EL (cell line): ENCODE data around the gene RABAC1.
"Not testable (repeated sequence)": the region's sequence is repeated elsewhere in the genome, so short reads cannot be mapped to it uniquely, and the experiment has no call there.

Source experiments
- DNase-seq: peaks from one replicate; pipeline ENCODE4 v3.0.0-alpha.2; 2016

The RABAC1 gene

GRCh38 chr19:41927497-41928192 lies 31.5 kb downstream of the RABAC1 start:
- no peak for DNase-seq

GRCh38 chr19:41926763-41927496 lies 32.2 kb downstream of the RABAC1 start:
- DNase-seq = no peak

GRCh38 chr19:41926028-41926762 lies 32.9 kb downstream of the RABAC1 start:
- no peak for DNase-seq

- no peak for DNase-seq
Measured at GRCh38 chr19:41925208-41926003, 33.7 kb downstream of the RABAC1 start.

GRCh38 chr19:41924151-41925145 lies 34.7 kb downstream of the RABAC1 start:
- DNase-seq = no peak

GRCh38 chr19:41923045-41923788 lies 35.9 kb downstream of the RABAC1 start:
- DNase-seq = no peak

- DNase-seq = no peak
Measured at GRCh38 chr19:41922585-41922984, 36.5 kb downstream of the RABAC1 start.

- DNase-seq = no peak
Measured at GRCh38 chr19:41921577-41922576, 37.2 kb downstream of the RABAC1 start.

- DNase-seq = no peak
Measured at GRCh38 chr19:41920882-41921576, 38.1 kb downstream of the RABAC1 start.

- no peak for DNase-seq
Measured at GRCh38 chr19:41919948-41920712, 39.0 kb downstream of the RABAC1 start.

- DNase-seq = no peak
Measured at GRCh38 chr19:41918653-41919244, 40.4 kb downstream of the RABAC1 start.

GRCh38 chr19:41918095-41918494 lies 41.0 kb downstream of the RABAC1 start:
- no peak for DNase-seq

GRCh38 chr19:41917676-41918075 lies 41.4 kb downstream of the RABAC1 start:
- no peak for DNase-seq

- no peak for DNase-seq
Measured at GRCh38 chr19:41915776-41916414, 43.2 kb downstream of the RABAC1 start.

GRCh38 chr19:41915021-41915775 lies 43.9 kb downstream of the RABAC1 start:
- DNase-seq = no peak

GRCh38 chr19:41914424-41914834 lies 44.7 kb downstream of the RABAC1 start:
- not testable (repeated sequence) for DNase-seq
